DND-41 (cell line): Measurements from ENCODE around the gene CEP41.

ENCODE experiments used
- EZH2 ChIP-seq: IDR thresholded peaks from 3 replicates; pipeline ENCODE4 v1.6.1; 2012; ENCODE audit warnings: borderline replicate concordance, low read depth, mild to moderate bottlenecking, moderate library complexity, low read length, inconsistent platforms; ENCODE audit not compliant: severe bottlenecking
- TF ChIP-seq, protein P1 (sequence below): IDR thresholded peaks from 2 replicates; pipeline ENCODE4 v1.5.1; 2012; ENCODE audit warnings: borderline replicate concordance, low read length, moderate library complexity, mild to moderate bottlenecking; ENCODE audit not compliant: poor library complexity, severe bottlenecking; ENCODE audit errors: extremely low read depth

DNA sequence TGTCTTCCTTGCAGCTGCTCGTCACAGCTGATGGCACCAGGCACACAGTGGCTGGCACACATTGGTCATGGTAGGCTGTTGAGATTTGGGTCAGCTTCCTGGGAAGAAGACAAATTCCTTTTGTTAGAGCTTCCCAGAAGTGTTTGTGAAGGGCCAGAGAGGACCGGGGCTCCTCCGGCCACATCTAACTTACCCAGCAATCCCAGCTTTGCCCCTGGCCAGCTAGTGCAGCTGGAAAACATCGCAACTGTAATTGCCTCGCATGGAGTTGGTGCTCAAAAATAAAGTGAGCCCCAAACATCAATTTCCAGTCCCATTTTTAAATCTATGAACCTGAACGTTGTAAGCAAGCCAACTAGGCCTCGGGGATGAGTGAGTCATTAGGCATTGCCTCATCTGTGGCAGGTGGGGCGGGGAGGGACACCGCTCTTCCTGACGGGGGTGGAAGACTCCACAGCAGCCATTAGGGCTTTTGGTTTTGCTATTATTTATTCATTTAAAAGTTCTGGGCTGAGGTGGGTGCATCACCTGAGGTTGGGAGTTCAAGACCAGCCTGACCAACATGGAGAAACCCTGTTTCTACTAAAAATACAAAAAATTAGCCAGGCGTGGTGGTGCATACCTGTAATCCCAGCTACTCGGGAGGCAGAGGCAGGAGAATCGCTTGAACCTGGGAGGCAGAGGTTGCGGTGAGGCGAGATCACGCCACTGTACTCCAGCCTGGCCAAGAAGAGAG, 83.8 kb downstream of the CEP41 start:
- TF ChIP-seq, protein P1, sequence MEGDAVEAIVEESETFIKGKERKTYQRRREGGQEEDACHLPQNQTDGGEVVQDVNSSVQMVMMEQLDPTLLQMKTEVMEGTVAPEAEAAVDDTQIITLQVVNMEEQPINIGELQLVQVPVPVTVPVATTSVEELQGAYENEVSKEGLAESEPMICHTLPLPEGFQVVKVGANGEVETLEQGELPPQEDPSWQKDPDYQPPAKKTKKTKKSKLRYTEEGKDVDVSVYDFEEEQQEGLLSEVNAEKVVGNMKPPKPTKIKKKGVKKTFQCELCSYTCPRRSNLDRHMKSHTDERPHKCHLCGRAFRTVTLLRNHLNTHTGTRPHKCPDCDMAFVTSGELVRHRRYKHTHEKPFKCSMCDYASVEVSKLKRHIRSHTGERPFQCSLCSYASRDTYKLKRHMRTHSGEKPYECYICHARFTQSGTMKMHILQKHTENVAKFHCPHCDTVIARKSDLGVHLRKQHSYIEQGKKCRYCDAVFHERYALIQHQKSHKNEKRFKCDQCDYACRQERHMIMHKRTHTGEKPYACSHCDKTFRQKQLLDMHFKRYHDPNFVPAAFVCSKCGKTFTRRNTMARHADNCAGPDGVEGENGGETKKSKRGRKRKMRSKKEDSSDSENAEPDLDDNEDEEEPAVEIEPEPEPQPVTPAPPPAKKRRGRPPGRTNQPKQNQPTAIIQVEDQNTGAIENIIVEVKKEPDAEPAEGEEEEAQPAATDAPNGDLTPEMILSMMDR: no peak
- no peak for TF ChIP-seq EZH2
